Activated CD8-positive, alpha-beta memory T cell treated with anti-CD3 and anti-CD28 coated beads for 48 hours (primary cell): ENCODE measurements around the gene SPOCK1.

Experiments used
- DNase-seq, 3 experiments: peaks; one replicate each; pipeline ENCODE4 v3.0.0-alpha.2; 2020; ENCODE audit warnings: low read depth in 2 of 3, low spot score in 2 of 3

The SPOCK1 gene

DNA sequence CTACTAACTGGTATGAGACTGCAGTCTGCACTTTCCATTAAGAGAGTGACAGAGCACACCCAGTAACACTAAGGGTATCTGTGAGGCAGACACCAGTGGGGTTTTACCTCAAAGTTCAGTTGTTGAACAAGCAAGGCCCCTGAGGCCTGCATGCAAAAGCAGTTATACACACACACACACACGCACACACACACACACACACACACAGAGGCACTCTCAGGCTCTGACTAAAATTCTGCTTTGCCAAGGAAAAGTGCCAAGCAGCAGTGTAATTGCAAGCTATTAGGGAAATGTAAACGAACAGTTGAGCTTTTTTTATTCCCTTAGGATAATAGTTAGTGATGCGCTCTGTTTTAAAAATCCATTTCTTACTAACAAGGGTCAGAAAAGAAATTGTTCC, 377.1 kb downstream of the SPOCK1 start:
- no peak for DNase-seq

DNA sequence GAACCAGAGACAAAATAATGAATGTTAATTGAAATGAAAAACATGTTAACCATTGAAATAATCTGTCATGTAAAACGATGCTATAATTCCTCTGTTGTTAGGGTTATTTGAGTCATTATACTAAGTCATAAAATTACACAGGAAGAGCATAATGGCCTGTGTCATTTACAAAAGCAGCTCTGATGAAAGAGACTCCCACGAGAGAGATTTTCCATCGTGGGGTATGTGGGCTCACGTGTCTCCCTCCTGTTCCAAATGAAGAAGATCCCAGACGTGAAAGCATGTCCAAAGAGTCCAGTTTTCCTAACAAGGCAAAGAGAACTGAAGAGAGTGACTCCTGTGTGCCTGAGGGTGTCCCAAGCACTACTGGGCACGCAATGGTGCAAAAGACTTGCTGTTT, 379.8 kb downstream of the SPOCK1 start:
- DNase-seq: no peak

DNA sequence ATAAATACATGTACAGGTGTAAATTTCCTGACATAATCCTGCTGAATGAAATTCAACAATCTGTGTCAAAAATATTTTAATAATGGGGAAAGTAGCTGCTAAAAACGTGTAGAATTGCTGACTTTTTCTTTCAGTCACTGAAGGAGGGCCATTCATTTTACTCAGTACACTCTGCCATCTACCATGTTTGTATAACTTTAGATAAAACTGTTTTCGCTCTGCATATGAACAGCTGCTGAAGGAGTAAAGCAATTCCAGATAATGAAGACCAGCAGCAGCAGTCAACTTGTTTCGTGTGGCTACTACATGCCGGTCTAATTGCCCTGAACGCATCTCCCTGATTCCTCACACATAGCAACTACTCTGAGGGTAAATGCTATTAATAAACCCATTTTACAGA, 380.5 kb downstream of the SPOCK1 start:
- no peak for DNase-seq

DNA sequence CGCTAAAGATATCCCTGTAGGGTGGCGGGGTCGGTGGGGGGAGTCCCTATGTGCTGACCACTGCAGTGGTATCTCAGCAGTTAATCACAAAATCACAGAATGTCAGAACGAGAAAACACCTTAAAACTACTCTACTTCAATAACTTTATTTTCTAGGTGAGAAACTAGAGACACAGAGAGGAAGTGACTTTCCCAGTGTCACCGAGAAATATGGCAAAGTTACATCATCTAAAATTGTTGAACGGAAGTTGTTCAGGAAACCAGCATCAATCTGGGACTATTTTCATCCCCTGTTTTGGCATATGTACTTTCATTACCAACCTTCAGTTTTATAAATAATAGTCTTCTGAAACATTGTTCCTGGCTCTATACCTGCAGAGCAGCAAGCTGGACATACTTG, 384.0 kb downstream of the SPOCK1 start:
- DNase-seq: no peak

DNA sequence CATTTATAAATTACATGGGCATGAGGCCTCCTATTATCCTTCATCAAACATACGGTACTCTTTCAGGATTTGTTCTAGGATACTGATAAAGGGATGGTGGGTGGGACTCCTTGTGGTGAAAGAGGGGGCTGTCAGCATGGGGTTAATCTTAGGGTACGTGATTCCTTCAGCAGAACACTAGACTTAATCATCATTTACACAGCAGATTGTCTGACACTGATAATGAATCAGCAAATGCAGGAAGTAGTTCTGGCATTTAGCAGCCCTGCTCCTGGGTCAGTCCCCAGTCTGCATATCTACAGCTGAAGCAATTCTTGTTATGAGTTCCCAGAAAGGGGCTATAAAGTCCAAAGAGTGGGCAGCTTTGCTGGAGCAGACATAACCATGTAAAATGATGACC, 384.6 kb downstream of the SPOCK1 start:
- DNase-seq: no peak

DNA sequence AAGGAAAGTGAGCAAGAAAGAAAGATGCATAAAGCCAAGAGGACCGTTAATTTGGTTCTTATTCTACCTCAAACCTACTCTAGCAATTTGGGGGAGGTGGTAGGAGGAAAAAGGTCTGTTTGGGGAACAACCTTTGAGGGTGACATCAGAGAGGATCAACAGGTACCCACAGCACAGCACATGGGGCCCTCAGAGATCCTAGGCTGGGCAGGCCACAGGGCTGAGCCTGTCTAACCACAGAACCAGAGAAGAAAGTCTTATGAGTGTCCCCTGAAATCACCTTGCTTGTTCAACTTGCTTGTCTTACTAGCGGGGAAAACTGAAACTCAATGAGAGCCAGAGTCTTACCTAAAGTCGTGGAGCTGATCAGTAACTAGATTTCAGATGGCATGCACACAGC, 385.2 kb downstream of the SPOCK1 start:
- no peak for DNase-seq

DNA sequence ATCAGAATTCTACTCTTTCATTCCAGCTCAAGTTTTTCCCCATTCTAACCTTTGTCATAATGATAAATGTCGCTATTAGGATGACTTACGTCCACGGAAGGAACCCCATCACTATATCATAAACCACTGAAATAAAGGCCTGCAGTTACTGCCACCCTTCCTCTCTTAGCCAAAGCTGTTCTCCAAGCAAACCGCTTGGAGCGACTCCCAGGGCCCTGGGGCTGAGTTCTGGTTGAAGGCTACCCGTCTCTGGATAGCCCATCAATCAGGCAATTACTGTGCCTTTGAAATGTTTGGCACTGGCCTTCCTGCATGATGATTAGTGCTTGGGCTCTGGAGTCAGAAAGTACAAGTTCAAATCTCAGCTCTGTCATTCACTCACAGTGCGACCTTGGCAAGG, 386.0 kb downstream of the SPOCK1 start:
- no peak for DNase-seq

DNA sequence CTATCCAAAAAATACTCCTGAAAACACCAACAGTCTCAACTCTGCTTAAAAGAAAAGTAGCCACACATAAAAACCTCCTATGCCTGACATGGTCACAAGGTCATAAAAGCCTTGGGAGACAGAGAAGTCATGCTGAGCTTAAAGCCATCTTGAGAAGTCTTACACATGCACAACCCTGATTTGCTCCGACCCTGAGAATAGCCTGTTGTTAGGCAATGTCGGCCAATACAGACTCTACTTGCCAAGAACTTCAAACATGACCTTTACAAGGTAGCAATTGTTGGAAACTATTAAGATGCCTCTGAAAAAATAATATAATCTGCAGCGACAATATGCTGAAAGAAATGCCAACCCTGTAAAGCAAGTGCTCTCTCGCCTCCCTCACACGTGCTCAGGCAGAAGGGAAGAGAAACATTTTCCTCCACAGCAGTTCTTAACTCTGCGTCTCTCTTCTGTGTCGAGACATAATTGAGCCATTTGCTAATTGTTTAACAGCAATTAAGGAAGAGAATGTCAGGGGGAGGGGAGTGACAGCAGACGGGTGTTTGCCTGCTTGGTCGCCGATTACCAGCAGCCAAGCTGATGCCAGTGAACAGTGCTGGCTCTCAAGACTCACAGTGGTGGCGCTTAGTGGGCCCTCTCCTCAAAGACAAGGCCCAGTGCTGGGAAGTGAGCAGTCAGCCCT, 393.6 kb downstream of the SPOCK1 start:
- DNase-seq: no peak

DNA sequence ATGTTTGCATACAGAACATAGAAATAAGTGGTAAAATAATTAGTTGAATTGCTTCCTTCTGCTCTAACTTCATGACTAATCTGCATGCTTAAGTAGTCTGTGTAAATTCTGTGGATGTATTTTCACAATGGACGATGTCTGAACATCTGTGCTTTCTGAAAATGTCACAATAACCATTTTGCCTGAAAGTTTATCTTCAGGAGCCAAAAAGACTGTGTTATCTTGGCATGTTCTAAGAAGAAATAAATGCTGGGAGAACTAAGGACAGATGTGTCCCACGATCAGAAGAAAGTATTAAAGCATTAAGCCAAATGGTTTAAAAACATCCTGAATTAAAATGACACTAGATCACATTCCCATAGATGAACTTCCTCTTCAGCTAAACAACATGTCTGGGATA, 397.6 kb downstream of the SPOCK1 start:
- no peak for DNase-seq

DNA sequence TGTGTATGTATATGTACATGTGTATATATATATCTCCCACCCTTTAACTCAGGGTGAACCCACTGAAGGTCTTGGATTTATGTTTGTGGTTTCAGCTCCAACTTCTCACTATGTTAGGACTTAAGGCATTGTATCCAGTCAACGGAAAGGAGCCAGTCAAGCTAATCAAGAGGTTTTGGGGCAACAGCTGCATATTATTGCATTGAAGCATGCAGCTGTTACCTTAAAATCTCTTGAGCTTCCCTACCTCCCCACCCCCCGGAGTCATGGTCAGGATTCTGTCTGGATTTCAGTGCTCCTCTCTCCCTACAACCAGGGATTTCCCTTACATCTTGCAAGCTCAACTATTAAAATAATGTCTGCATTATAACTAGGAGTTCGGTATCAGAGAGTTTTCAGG, 399.5 kb downstream of the SPOCK1 start:
- no peak for DNase-seq

DNA sequence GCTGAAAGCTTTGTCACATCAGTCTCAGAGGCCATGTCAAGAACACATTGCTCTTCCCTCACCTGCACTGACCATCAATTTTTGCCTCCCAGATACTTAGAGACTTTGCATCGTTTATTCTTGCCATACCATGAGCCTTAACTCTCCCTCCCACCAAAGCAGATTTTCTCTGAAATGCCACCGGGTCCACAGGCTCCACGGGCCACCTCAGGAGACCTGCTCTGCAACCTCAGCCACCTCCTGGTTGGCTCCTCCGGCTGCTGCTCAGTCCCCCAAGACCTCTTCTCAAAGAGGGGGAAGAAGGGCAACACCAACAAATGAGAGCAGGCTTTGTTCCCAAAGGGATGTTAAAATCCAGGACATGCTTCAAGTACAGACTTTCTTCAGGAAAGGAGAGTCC, 400.5 kb downstream of the SPOCK1 start:
- no peak for DNase-seq

DNA sequence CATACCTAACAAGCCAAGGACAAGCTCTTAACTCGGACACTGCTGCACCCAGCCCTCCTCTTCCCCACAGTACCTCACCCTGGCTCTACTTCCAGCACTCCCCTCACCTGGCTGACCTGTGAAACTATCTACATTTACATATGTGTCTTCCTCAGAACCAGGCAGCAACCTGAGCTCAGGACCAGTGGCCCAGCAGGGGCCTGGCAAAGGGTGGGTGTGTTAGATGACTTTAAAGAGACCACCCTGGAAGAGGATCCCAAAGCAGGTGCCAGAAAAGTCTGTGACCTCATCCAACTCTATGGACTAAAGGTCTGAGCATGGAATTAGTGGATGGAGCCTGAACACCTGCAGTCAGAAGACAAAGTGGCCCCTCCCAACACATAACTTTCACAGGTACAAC, 400.9 kb downstream of the SPOCK1 start:
- no peak for DNase-seq

DNA sequence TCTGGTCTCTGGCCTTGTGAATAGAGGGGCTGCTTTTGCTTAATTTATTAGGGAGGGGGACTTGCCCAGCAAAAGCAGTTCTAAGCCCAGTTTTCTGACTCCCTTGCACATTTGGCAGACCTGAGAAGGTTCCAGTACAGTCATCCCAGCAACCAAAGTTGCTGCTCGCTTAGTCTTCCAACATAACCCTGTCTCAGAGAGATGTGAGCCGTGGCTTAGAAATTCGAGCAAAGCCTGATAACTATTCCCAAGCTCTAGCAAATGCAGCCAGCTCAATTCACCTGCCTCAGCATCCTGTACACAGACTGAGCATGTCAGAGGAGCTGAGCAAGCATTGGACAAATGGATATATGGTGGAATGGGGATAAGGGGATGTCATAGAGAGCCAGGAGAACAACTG, 401.9 kb downstream of the SPOCK1 start:
- DNase-seq: no peak

DNA sequence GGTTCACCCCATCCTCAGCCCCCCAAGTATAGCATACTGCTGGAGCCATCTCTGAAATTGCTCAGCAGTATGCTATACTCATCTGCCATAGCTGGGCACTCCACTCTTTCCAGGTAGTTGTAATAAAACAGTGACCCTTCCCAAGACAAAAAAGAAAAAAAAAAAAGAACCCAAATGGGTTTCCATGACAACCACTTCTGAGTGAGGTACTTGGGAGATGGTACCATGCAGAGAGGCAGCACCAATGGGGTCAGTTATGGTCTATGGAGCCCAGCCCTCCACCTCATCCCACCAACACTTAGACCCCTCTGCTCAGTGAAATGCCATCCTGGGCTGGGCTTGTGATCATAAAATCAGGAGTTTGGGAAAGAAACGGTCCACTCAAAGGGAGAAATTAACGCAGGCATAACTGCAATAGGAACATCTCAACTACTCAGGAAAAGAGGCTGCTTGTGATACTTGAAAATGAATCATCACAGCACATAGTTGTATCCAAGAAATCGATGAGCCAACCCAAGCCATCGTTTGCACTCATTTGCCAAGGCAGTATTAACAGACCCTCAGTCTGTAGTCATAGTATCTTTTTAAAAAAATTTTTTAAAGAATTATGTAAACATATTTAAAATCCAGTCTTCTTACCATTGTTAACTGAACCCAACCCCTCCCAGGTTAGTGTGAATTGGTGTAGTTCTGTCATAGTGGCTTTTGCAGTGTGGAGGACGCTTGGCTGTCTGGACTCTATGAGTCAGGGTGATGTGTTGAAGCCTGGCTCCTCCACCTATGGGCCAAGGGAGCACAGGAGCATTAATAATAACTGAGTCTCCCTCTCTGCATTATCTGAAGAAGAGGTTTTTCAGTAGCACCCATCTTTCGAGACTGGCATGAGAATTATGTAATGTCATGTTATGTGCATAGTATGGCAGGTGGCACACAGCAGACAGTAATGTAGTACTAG, 402.7 kb downstream of the SPOCK1 start:
- no peak for DNase-seq

DNA sequence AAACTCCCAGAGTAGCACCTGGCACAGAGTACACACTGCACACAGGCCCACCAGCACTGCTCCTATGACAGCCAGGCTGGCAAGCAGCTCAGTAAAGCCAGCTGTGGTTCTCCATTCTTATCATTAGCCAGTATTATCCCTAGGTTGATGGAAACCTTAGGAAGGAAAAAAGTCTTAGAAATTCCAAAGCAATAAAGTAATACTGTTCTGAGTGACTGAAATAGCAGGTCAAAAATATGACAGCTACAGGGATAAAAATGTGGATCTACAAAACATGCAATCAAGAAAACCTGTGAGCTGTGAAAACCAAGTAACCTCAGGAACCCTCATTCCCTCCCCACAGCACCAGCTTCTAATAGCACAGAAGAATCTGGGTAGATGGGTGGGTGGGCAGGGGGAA, 403.5 kb downstream of the SPOCK1 start:
- DNase-seq: no peak

DNA sequence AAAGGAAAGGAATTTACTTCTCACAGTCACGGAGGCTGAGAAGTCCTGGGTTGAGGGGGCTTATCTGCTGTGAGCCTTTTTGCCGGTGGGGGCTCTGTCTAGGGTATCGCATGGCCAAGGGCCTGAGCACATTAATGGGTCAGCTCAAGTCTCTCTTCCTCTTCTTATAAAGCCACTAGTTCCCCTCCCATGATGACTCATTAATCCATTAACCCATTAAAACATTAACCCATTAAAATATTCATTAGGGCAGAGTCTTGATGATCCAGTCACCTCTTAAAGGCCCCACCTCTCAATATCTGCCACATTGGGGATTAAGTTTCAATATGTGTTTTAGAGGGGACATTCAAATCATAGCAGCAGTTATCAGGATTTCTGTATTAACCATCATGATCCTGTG, 406.3 kb downstream of the SPOCK1 start:
- DNase-seq: no peak

DNA sequence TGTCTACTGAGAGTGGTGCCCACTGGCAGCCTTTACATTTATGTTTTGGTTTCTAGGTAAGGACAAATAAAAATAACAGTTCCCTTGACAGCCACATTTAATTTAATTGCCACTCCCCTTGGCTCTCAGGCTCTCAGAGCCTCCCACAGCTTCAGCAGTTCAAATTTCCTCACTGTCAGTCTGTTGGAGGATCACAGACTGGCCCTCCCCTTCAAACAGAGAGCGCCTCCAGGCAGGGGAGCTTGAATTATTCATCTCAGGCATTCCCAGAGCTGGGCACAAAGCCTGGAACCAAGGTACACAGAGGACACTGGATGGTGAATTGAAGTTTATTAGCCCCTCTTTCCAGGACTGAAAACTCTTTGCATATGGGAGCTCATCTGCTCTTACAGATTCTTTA, 407.7 kb downstream of the SPOCK1 start:
- no peak for DNase-seq

DNA sequence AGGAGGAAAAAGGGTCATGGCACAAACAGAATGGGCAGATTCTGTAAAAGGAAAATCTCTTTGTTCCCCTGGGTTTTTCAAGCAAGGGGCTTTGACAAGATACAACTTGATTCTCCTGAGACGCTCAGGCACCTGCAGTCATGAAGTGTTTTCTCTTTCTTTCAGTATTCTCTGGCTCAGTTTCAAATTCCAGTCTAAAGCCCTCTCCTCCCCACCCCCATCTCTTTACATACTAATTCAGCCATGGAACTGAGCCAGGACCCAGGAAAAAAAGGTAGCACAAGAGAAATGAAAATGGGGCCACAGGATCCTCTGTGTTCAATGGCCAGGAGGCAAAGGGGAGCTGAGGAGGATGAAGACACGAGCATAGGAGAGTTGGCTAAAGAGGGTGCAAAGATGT, 408.4 kb downstream of the SPOCK1 start:
- no peak for DNase-seq

DNA sequence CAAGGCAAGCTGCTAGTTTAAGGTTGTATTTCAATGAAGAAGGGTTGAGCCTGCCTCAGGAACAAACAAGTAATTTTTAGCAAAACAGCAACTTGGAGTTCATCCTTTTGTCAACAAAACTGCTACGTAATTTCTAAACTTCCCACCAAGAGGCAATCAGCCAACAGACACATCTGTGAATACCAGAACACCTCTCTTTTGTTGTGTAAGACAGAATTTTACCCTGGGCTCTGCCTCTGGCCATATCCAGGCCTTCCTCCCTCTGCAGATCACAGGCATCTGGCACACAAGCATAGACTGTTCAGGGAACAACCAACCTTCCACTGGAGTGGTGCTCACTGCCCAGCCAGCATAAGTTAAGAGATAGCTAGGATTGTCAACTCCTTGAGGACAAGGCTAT, 409.0 kb downstream of the SPOCK1 start:
- no peak for DNase-seq

DNA sequence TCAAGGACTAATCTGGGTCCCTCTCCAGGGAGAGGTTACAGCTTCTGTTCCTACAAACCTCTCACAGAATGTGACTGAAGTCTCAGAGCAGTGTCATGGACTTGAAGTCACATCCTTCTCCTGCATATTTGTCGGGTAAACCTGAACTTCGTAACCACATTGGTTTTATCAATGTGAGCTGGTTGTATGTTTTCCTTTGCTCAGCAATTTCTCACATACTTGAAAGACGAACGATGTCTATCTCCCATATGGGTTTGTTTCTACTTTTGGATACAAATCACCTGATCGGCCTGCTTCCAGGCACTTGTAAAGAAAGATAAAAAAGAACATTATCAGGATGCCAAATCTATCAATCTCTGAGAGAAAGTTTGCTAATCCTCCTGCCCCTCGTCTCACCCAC, 411.0 kb downstream of the SPOCK1 start:
- no peak for DNase-seq

DNA sequence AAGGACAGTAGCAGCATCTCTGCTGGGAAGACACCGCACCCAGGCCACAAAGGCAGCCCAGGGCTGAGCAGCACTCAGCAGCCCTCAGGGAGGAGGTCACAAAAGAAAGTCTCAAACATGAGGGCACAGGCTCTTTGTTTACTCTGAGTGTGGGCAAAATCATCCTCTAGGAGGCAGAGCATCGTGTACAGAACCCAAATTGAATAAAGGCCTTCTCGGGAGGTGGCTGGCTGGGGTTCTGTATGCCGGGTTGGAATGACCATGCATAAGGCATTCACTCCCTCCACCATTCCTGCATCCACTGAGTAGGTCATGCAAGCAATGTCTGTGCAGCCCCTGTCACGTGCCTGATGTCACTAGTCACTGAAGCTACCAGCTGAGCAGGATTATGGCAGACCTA, 412.8 kb downstream of the SPOCK1 start:
- DNase-seq: no peak

DNA sequence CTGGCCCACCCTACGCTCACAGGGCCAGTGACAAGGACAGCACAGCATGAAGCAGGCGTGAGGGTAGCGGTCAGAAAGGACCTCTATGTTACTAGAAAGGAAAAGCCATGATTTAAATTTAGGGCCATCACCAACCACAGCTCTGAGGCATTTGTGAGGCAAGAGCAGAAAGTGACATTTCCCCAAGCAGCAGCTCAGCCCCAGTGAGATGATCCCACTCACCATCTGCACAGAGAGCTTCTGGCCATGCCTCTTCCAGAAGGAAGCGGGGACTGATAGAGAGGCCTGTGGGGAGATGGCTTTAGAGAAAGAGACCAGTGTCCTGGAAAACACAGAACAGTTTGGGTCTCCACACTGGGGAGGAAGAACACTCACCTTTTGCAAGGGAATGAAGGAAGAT, 413.9 kb downstream of the SPOCK1 start:
- no peak for DNase-seq

DNA sequence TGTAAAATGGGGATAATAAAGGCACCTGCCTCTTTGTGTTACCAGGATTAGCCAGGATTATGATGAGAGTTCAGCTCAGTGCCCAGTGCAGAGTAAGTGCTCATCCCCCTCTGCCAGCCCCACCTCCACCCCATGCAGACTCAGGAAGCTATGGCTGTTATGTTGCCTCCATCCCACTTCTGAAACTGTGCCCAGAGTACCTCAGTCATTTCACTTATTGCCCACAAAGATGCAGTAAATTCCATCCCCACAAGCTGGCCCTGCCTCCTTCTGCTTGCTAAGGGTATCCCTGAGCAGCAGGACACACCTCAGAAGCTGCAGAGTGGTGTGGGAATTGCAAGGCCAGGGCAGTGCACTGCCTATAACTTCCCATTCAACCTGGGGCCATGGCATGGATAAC, 415.1 kb downstream of the SPOCK1 start:
- no peak for DNase-seq
